Activated T-cell treated with anti-CD3 and anti-CD28 coated beads, Interleukin-2, amount 50 U/mL, for 24 hours (primary cell): Measurements from ENCODE around the gene ASB7.
"Not testable (repeated sequence)": the region's sequence is repeated elsewhere in the genome, so short reads cannot be mapped to it uniquely, and the experiment has no call there.

Source experiments
- DNase-seq: peaks from one replicate; pipeline ENCODE4 v3.0.0-alpha.2; 2020
- H3K27ac Mint-ChIP-seq: 2 replicates; pipeline ENCODE4 v1.8.0; 2020; ENCODE audit warnings: mild to moderate bottlenecking, mixed read lengths
- H3K27me3 Mint-ChIP-seq: 2 replicates; pipeline ENCODE4 v1.8.0; 2020; ENCODE audit warnings: mixed read lengths
- H3K36me3 Mint-ChIP-seq: 2 replicates; pipeline ENCODE4 v1.8.0; 2020; ENCODE audit warnings: low read depth, mixed read lengths
- H3K4me1 Mint-ChIP-seq: 2 replicates; pipeline ENCODE4 v1.8.0; 2020; ENCODE audit warnings: low read depth, mixed read lengths
- H3K4me3 Mint-ChIP-seq: 2 replicates; pipeline ENCODE4 v1.8.0; 2020; ENCODE audit warnings: mild to moderate bottlenecking, moderate library complexity, mixed read lengths
- H3K9me3 Mint-ChIP-seq: 2 replicates; pipeline ENCODE4 v1.8.0; 2020; ENCODE audit warnings: mixed read lengths

ASB7 gene

DNA sequence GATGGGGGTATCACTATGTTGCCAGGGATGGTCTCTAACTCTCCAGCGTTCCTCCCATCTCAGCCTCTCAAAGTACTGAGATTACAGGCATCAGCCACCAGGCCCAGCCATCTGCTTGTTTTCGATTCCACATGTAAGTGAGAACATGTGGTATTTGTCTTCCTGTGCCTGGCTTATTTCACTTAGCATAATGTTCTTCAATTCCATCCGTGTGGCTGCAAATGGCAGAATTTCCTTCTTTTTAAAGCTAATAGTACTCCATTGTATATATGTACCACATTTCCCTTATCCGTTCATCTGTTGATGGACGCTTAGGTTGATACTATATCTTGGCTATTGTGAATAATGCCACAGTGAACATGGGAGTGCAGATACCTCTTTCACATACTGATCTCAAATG is 70.6 kb downstream of the ASB7 start:
- no peak for DNase-seq
- Mint-ChIP-seq H3K27ac (no peak overlapping the region), H3K4me1 (no peaks in the 10 kb centered on the region), H3K36me3 (no peaks in the 10 kb centered on the region), H3K27me3 (peaks cover 15% of the 10 kb centered on the region), H3K4me3 (no peak overlapping the region), H3K9me3 (no peaks in the 10 kb centered on the region)

DNA sequence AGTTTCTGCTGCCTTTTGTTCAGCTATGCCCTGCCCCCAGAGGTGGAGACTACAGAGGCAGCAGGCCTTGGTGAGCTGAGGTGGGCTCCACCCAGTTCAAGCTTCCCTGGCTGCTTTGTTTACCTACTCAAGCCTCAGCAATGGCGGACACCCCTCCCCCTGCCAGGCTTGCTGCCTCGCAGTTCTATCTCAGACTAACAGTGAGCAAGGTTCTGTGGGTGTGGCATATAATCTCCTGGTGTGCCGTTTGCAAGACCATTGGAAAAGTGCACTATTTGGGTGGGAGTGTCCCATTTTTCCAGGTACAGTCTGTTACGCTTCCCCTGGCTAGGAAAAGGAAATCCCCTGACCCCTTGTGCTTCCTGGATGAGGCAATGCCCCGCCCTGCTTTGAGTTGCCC is 76.8 kb downstream of the ASB7 start:
- H3K4me1 Mint-ChIP-seq, H3K4me3 Mint-ChIP-seq, H3K36me3 Mint-ChIP-seq, H3K27ac Mint-ChIP-seq, H3K9me3 Mint-ChIP-seq, DNase-seq: not testable (repeated sequence)
- H3K27me3 Mint-ChIP-seq = peaks cover 32% of the 10 kb centered on the region

DNA sequence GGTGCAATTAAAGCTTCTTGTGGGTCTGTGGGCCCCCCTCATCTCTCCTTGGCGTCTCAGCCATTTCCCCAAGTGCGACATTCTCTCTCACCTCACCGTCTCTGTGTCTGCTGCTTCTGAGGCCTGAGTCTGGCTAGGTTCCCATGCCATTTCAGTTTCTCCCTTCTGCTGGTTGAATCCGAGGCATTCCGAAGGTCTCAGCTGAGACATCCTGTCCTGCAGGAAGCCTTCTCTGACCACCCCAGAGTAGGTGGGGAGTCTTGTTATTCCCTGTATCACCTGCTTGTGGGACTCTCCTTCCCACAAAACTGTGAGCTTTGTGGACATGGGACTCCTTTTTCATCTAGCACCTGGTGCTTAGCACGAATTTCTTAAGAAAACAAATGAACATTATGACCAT is 78.3 kb downstream of the ASB7 start:
- H3K36me3 Mint-ChIP-seq = no peaks in the 10 kb centered on the region
- no peak overlapping the region for H3K4me3 Mint-ChIP-seq
- no peaks in the 10 kb centered on the region for H3K4me1 Mint-ChIP-seq
- H3K27ac Mint-ChIP-seq = no peak overlapping the region
- DNase-seq = no peak
- H3K9me3 Mint-ChIP-seq = no peaks in the 10 kb centered on the region
- peaks cover 32% of the 10 kb centered on the region for H3K27me3 Mint-ChIP-seq

DNA sequence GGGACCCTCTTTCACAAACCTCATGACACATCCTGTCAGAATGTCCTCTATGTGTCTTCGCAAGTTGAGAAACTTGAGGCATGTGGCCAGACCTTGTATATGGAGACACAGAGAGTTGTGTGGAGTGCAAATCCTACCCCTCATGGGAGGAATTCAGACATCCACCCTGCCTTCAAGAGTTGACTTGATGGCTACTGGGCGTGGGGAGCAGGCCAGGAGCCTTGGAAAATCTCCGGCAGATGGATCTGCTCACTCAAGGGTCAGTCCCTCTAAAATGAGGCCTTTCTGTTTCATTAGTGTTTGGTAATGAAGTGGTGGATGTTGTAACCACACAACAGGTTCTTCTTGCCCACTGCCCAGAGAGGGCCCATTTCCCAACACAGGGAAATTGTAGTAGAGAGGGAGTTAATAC is 79.0 kb downstream of the ASB7 start:
- Mint-ChIP-seq H3K36me3 (no peaks in the 10 kb centered on the region), H3K4me3 (no peak overlapping the region), H3K4me1 (no peaks in the 10 kb centered on the region)

DNA sequence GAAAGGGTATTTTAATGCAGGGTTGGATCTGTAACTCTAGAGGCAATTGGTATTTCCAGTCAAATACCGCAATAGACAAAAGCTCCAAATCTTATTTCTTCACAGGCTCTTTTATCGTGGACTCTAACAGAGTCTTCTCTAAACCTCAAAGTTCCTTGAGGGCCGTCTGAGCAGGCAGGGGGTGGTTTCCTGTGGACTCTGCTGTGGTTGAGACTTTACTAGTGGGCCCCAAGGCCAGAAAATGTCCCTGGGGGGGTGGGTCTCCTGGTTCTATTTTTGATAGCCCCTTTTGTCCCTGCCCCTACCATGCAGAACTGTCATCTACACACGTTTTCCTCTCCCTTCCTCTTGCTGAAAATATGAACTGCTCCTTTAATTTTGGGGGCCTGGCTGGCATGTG is 80.1 kb downstream of the ASB7 start:
- DNase-seq = no peak
- Mint-ChIP-seq H3K4me1 (no peaks in the 10 kb centered on the region), H3K4me3 (no peak overlapping the region), H3K27ac (no peak overlapping the region), H3K27me3 (peaks cover 33% of the 10 kb centered on the region), H3K36me3 (no peaks in the 10 kb centered on the region), H3K9me3 (no peaks in the 10 kb centered on the region)

More for the DNA sequence above, 79.0 kb downstream of the ASB7 start:
- H3K9me3 Mint-ChIP-seq = no peaks in the 10 kb centered on the region
- no peak overlapping the region for H3K27ac Mint-ChIP-seq
- DNase-seq = no peak
- H3K27me3 Mint-ChIP-seq = peaks cover 38% of the 10 kb centered on the region

DNA sequence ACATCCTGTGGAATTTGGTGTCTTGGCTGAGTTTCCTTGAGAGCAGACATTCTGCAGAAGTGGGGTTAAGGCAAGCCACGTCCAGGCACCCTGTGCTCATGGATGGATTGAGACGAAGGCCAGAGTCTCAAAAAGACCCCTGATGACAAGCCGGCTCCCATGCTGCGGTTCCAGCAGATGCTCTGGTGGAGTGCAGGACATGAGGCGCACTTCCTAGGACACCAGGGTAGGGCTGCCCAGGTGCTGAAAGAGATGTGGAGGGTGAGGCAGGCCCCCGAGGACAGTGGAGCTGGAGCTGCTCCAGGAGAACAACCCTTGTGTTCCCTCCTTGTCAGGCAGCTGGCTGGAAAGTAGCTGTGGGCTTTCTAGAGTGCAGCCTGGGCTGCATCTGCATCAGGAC is 81.0 kb downstream of the ASB7 start:
- H3K9me3 Mint-ChIP-seq = no peaks in the 10 kb centered on the region
- no peak for DNase-seq
- no peaks in the 10 kb centered on the region for H3K36me3 Mint-ChIP-seq
- H3K27ac Mint-ChIP-seq = no peak overlapping the region
- H3K4me3 Mint-ChIP-seq = no peak overlapping the region
- no peaks in the 10 kb centered on the region for H3K4me1 Mint-ChIP-seq
- peaks cover 28% of the 10 kb centered on the region for H3K27me3 Mint-ChIP-seq

DNA sequence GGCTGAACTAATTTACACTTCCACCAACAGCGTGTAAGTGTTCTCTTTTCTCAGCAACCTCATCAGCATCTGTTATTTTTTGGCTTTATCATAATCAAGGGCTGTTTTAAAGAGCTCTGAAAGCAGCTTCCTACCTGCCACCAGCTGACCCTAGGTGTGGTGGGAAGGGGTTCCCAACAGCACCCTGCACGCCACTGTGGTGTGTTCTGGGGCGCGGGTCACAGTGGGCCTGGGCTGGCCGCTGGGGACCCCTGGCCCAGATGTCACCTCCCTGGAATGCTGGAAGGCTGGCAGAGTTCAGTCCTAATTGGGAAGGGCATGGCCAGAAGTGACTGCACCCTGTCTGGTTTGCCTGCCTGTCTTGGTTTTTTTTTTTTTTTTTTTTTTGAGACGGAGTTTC is 82.2 kb downstream of the ASB7 start:
- Mint-ChIP-seq H3K4me1 (no peaks in the 10 kb centered on the region), H3K36me3 (no peaks in the 10 kb centered on the region), H3K27ac (no peak overlapping the region), H3K27me3 (peaks cover 24% of the 10 kb centered on the region), H3K9me3 (no peaks in the 10 kb centered on the region), H3K4me3 (no peak overlapping the region)
- no peak for DNase-seq

DNA sequence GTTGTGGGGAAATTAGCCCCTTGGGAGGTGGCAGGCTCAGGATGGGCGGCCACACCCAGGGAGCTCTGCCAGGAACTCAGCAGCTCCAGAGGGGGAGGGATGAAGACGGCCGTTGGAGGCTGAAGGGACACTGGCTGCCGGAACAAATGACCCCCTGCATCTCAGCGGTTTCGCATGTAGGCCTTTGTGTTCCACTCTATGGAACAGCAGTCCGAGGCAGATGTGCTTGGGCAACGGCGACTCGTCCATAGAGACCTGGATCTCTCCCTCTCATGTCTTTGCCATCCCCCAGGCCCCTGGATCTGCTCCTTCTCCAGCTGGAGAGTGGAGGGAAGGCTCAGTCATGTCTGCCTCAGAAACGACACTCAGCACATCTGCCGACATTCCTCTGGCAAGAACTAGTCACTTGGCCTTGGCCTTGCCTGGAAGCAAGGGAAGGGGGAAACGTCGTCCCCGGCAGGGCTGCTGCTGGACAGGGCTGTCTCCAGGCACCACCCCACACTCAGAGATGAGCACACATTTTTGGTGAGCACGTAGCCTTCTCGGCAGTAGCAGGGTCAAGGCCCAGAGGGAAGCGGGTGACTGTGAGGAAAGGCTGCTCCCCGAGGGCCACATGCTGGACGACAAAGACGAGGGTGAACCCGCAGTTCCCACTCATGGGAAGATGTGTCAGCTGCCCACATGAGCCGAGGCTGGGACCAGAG is 83.8 kb downstream of the ASB7 start:
- H3K27ac Mint-ChIP-seq = no peak overlapping the region
- no peak overlapping the region for H3K4me3 Mint-ChIP-seq
- no peak for DNase-seq
- H3K36me3 Mint-ChIP-seq = no peaks in the 10 kb centered on the region
- peaks cover 18% of the 10 kb centered on the region for H3K27me3 Mint-ChIP-seq
- no peaks in the 10 kb centered on the region for H3K4me1 Mint-ChIP-seq
- H3K9me3 Mint-ChIP-seq = no peaks in the 10 kb centered on the region

DNA sequence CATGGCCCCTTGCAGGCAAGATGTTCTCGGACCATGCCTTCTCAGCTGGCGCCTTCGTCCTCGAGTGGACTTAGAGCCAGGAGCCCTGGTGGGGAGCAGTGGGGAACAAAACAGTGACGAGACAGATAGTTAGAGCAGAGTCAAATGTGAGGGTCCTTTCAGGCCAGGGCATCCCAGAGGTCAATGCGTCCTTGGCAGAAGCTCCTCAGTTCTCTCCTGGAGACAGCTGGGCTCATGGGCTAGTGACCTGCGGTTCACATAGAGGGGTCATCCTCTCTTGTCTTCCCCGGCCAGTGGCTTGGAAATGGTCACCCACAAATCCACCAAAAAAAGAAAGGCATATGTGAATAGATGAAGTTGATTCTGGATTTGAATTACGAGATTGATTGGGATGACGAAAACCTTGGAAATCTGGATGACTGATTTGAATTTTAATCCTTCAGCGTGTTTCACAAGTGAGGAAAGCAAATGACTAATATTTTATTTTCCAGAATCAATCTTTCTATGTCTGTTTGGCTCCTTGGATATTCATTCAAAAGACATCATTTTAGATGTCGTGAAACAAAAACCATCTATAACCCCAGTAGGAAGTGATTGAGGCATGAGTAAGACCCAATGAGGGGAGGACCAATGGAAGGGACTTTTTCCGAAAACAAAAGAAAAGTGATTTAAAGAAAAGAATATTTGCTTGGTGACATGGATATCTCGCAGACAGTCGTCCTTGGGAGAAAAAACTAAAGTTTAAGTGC is 84.5 kb downstream of the ASB7 start:
- Mint-ChIP-seq H3K4me3 (no peak overlapping the region), H3K9me3 (no peaks in the 10 kb centered on the region), H3K4me1 (no peaks in the 10 kb centered on the region), H3K27ac (no peak overlapping the region), H3K27me3 (peaks cover 17% of the 10 kb centered on the region), H3K36me3 (no peaks in the 10 kb centered on the region)
- no peak for DNase-seq

DNA sequence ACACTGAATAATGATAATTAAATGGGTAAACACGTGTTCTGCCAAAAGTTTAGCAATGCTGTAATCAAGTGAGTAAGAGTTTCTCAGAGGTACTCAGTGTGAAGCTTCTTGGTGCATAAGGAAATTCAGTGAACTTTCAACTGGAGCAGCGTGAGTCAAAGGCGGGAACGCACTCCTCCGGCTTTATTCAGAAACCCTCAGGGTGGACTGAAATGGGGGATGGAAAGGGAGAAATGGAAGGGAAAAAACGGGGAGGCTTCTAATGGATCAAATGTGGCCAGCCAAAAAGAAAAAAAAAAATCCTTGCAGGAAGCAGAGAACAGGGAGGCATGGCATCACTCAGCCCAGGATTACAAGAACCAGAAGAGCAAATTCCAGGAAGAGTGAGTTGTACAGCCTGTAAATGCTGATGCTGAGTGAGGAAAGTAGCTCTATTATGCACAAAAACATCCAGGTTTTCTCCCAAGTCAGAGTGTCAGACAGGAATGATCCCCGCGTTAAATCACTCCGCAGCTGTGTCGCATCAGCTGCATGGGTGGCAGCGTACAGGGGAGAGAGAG is 85.3 kb downstream of the ASB7 start:
- H3K4me3 Mint-ChIP-seq = no peak overlapping the region
- no peaks in the 10 kb centered on the region for H3K4me1 Mint-ChIP-seq
- no peak overlapping the region for H3K27ac Mint-ChIP-seq
- DNase-seq = no peak
- H3K36me3 Mint-ChIP-seq = no peaks in the 10 kb centered on the region
- H3K27me3 Mint-ChIP-seq = peaks cover 21% of the 10 kb centered on the region
- no peaks in the 10 kb centered on the region for H3K9me3 Mint-ChIP-seq

DNA sequence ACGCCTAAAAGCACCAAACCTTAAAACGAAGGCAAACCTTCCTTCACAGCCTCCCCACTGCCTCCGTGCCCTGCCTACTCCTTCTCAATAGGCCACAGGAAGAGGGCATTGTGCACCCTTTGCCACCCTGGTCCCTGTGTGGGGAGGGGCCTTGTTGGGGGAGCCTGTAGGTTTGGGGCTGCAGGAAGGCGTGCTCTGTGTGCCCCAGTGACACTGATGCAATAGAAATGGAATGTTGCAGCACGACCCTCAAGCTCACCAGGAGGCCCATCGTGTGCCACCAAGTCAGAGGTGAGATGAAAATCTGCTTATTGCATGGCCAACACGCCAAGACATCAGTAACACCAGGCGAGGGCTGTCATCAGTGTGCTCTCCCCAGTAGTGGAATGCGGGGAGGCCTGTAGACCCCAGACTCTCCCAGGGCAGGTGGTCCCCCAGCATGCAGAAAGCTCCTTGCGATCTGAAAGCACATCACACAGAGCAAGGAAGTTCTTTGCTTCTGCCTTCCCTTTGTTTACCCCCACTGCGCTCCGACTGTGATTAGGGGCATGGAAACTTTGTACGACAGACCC is 86.2 kb downstream of the ASB7 start:
- Mint-ChIP-seq H3K27ac (no peak overlapping the region), H3K4me3 (no peak overlapping the region), H3K9me3 (no peaks in the 10 kb centered on the region), H3K4me1 (no peaks in the 10 kb centered on the region), H3K36me3 (no peaks in the 10 kb centered on the region), H3K27me3 (peaks cover 21% of the 10 kb centered on the region)
- no peak for DNase-seq

DNA sequence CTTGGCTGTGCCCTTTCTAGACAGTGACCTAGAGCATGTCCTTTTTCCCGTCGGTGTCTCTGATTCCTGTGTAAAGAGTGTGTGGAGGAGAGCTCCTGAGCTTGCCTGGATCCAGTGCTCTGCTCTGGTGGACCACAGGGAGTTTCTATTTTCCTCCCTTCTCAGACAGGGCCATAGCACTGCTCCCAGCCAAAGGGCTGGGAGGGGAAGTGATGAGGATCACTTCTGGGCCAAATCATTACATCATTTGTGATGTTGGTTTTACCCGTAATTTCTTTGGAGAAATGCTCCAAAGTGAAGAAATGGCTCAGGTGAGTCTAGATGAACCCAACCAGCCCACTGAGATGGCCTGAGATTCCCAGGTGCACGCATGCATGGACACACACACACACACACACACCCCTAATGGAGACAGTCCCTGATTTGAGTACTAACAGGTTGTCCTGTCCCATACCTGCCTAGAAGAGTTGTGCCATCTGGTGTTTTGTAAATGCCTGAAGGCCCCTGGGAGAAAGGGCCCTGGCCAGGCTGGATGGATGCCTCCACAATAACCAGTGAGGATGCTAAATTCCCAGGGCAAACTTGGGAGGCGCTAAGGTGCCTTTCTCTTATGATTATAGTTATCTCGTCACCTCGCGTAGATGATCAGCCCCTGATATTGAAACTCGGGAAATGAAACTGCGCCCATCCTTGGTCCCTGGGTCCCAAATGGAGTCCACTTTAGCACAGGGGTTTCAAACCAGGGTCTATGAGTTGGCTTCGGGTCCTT is 86.9 kb downstream of the ASB7 start:
- Mint-ChIP-seq H3K27ac (no peak overlapping the region), H3K27me3 (peaks cover 17% of the 10 kb centered on the region), H3K4me1 (no peaks in the 10 kb centered on the region), H3K4me3 (no peak overlapping the region), H3K36me3 (no peaks in the 10 kb centered on the region), H3K9me3 (no peaks in the 10 kb centered on the region)
- DNase-seq = no peak

DNA sequence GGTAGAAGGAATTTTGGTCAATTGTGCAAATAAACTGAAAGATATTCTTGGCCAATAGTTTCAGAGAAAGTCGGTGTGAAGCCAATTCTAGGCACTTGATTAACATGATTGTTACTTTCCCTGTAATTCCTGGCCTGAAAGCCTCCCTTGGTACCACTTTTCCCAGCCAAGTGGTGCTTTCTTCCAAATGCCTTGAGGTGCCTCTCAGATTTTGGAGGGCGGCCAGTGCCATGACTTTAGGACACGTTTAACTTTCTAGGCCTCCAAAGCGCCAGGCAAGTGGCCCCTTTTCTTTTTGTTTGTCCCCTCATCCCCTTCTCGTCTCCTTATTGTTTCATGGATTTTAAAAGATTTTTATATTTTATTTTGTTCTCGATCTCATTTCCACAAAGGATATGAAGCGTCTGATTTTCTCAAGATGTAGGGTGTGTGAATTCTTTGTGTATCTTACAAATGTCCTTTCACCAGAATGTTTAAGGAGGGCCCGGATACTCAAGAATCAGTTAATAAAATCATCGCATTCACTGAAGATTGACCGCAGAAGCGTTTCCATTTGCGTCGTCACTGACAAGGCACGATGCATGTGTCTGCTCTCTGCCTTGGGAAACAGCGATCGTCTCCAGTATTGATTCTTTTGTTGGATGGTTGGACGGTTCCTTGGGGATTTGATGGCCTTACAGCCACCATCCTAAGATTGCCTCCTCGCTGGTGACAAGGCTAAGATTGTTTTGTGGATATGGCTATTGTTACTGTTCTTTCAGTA is 87.8 kb downstream of the ASB7 start:
- H3K27me3 Mint-ChIP-seq = peaks cover 17% of the 10 kb centered on the region
- no peak for DNase-seq
- no peak overlapping the region for H3K4me3 Mint-ChIP-seq
- H3K4me1 Mint-ChIP-seq = no peaks in the 10 kb centered on the region
- no peak overlapping the region for H3K27ac Mint-ChIP-seq
- H3K36me3 Mint-ChIP-seq = no peaks in the 10 kb centered on the region
- no peaks in the 10 kb centered on the region for H3K9me3 Mint-ChIP-seq

DNA sequence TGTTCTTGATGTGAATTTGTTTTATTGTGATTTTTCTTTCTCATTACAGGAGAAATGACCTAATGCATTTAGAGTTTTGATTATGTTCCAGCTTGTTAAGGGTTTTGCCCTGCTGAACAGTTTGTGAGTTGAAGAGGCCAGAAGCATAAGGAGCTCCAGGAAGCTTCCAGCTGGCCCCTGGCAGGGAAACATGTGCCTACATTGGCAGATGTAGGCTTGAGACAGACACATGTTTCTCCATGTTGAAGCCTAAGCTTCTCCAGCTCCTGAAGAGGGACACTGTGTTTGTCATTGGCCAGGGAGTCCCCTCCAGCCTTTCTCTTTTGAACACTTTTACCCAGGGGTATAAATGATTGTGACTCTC is 88.4 kb downstream of the ASB7 start:
- Mint-ChIP-seq H3K4me1 (no peaks in the 10 kb centered on the region), H3K27me3 (peaks cover 20% of the 10 kb centered on the region), H3K27ac (no peak overlapping the region), H3K4me3 (no peak overlapping the region), H3K36me3 (no peaks in the 10 kb centered on the region), H3K9me3 (no peaks in the 10 kb centered on the region)
- DNase-seq = no peak
